ENCODE data around the gene ATP6V1G1.

The ATP6V1G1 gene

GRCh38 chr9:114613087-114613486 lies 25.5 kb downstream of the ATP6V1G1 start:
- no peak for DNase-seq (ENCODE audit: low spot score)

GRCh38 chr9:114613919-114614318 lies 26.4 kb downstream of the ATP6V1G1 start:
- no peak for DNase-seq (ENCODE audit: low spot score)

GRCh38 chr9:114614373-114614772 lies 26.8 kb downstream of the ATP6V1G1 start:
- no peak for DNase-seq (ENCODE audit: low spot score)

GRCh38 chr9:114616684-114617520 lies 29.3 kb downstream of the ATP6V1G1 start:
- DNase-seq (ENCODE audit: low spot score) = no peak

- no peak for DNase-seq (ENCODE audit: low spot score)
Measured at GRCh38 chr9:114619191-114619761, 31.7 kb downstream of the ATP6V1G1 start.

- no peak for DNase-seq (ENCODE audit: low spot score)
Measured at GRCh38 chr9:114621561-114621960, 34.0 kb downstream of the ATP6V1G1 start.

- peak; percentile 87 for DNase-seq (ENCODE audit: low spot score)
Measured at GRCh38 chr9:114621975-114622609, 34.5 kb downstream of the ATP6V1G1 start.

- no peak for DNase-seq (ENCODE audit: low spot score)
Measured at GRCh38 chr9:114624677-114625076, 37.1 kb downstream of the ATP6V1G1 start.

GRCh38 chr9:114626415-114627020 lies 38.9 kb downstream of the ATP6V1G1 start:
- no peak for DNase-seq (ENCODE audit: low spot score)

GRCh38 chr9:114627553-114627952 lies 40.0 kb downstream of the ATP6V1G1 start:
- no peak for DNase-seq (ENCODE audit: low spot score)

GRCh38 chr9:114629563-114630090 lies 42.1 kb downstream of the ATP6V1G1 start:
- DNase-seq (ENCODE audit: low spot score) = no peak

GRCh38 chr9:114631166-114631565 lies 43.6 kb downstream of the ATP6V1G1 start:
- no peak for DNase-seq (ENCODE audit: low spot score)

GRCh38 chr9:114633438-114634089 lies 46.0 kb downstream of the ATP6V1G1 start:
- DNase-seq (ENCODE audit: low spot score) = no peak

- no peak for DNase-seq (ENCODE audit: low spot score)
Measured at GRCh38 chr9:114634387-114634786, 46.8 kb downstream of the ATP6V1G1 start.

GRCh38 chr9:114638404-114638803 lies 50.8 kb downstream of the ATP6V1G1 start:
- DNase-seq (ENCODE audit: low spot score) = no peak

- no peak for DNase-seq (ENCODE audit: low spot score)
Measured at GRCh38 chr9:114641967-114642366, 54.4 kb downstream of the ATP6V1G1 start.

GRCh38 chr9:114643001-114643400 lies 55.4 kb downstream of the ATP6V1G1 start:
- no peak for DNase-seq (ENCODE audit: low spot score)

GRCh38 chr9:114643896-114644295 lies 56.3 kb downstream of the ATP6V1G1 start:
- no peak for DNase-seq (ENCODE audit: low spot score)

Measured in AG08395 (cell line).